ENCODE measurements around the gene MAP4K3.

DNA sequence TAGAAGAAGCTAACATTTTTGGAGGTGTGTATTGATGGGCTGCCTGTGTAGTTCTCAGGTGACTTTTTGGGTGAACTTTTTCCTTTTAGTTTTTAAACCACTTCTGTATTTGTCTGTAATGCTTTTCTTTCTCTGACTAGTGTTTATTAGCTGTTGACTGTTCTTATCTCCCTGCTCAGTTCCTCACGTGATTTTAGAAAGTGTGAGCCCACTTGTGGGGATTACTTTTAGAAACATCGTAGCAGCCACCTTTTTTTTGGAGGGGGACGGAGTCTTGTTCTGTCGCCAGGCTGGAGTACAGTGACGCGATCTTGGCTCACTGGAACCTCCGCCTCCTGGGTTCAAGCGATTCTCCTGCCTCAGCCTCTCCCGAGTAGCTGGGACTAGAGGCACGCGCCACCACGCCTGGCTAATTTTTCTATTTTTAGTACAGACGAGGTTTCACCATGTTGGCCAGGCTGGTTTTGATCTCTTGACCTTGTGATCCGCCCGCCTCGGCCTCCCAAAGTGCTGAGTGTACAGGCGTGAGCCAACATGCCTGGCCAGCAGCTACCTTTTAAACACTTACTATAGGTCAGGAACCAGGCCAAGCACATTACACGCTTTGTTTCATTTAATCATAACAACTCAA lies 184.1 kb downstream of the MAP4K3 start:
- TF ChIP-seq, protein P1, sequence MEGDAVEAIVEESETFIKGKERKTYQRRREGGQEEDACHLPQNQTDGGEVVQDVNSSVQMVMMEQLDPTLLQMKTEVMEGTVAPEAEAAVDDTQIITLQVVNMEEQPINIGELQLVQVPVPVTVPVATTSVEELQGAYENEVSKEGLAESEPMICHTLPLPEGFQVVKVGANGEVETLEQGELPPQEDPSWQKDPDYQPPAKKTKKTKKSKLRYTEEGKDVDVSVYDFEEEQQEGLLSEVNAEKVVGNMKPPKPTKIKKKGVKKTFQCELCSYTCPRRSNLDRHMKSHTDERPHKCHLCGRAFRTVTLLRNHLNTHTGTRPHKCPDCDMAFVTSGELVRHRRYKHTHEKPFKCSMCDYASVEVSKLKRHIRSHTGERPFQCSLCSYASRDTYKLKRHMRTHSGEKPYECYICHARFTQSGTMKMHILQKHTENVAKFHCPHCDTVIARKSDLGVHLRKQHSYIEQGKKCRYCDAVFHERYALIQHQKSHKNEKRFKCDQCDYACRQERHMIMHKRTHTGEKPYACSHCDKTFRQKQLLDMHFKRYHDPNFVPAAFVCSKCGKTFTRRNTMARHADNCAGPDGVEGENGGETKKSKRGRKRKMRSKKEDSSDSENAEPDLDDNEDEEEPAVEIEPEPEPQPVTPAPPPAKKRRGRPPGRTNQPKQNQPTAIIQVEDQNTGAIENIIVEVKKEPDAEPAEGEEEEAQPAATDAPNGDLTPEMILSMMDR (IDR thresholded peaks at IDR 0.05) = no peak
- TF ChIP-seq, protein P2, sequence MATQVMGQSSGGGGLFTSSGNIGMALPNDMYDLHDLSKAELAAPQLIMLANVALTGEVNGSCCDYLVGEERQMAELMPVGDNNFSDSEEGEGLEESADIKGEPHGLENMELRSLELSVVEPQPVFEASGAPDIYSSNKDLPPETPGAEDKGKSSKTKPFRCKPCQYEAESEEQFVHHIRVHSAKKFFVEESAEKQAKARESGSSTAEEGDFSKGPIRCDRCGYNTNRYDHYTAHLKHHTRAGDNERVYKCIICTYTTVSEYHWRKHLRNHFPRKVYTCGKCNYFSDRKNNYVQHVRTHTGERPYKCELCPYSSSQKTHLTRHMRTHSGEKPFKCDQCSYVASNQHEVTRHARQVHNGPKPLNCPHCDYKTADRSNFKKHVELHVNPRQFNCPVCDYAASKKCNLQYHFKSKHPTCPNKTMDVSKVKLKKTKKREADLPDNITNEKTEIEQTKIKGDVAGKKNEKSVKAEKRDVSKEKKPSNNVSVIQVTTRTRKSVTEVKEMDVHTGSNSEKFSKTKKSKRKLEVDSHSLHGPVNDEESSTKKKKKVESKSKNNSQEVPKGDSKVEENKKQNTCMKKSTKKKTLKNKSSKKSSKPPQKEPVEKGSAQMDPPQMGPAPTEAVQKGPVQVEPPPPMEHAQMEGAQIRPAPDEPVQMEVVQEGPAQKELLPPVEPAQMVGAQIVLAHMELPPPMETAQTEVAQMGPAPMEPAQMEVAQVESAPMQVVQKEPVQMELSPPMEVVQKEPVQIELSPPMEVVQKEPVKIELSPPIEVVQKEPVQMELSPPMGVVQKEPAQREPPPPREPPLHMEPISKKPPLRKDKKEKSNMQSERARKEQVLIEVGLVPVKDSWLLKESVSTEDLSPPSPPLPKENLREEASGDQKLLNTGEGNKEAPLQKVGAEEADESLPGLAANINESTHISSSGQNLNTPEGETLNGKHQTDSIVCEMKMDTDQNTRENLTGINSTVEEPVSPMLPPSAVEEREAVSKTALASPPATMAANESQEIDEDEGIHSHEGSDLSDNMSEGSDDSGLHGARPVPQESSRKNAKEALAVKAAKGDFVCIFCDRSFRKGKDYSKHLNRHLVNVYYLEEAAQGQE (IDR thresholded peaks at IDR 0.05; ENCODE audit: insufficient read depth in 1 of 2, low read depth in 2 of 2, low read length in 1 of 2) = no peak
- no peak for TF ChIP-seq SIN3A (IDR thresholded peaks at IDR 0.05; ENCODE audit: borderline replicate concordance, insufficient read depth, low read depth, low read length)
- no peak for TF ChIP-seq POLR2AphosphoS5 (IDR thresholded peaks at IDR 0.05; ENCODE audit: low read depth, low read length)
- TF ChIP-seq TCF7L2 (IDR thresholded peaks at IDR 0.05; ENCODE audit: low read depth, low read length) = no peak

Data from Panc1 (cell line).